HG03457 (cell line): ENCODE data around the gene CACNG1.
A peak's percentile ranks its signal among the peaks of the same experiment; 100 is the strongest.
"Not testable (repeated sequence)": the region's sequence is repeated elsewhere in the genome, so short reads cannot be mapped to it uniquely, and the experiment has no call there.

Experiments
- ATAC-seq: cut with Tn5 transposase; IDR thresholded peaks from one replicate; pipeline ENCODE4 v1.9.1; 2021; ENCODE audit warnings: moderate number of reproducible peaks; ENCODE audit not compliant: unreplicated experiment

Gene CACNG1

DNA sequence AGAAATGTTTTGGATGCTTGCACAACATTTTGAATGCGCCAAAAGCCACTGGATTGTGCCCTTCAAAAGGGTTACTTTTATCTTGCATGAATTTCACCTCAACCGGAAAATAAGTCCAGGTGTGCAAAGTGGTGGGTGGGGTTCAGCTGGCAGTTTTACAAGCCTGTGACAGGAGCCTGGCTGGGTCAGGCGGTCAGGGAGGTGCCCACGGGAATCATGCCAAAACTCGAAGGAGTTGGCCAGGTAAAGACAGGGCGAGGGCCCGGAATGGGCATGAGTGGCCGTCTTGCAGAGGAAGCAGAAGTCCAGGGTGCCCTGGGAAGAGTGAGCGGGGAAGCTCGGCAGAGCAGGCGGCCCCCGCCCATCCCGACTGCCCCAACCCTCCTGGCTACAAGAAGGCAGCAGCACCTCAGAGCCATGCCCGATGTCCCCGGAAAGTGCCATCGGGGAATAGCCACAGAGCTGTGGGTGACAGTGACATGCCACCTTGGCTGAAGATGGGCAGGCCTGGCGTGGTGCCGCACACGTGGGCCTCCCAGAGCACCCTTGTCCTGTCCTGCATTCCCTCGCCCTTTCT, 19.1 kb upstream of the CACNG1 start:
- no peak for ATAC-seq

DNA sequence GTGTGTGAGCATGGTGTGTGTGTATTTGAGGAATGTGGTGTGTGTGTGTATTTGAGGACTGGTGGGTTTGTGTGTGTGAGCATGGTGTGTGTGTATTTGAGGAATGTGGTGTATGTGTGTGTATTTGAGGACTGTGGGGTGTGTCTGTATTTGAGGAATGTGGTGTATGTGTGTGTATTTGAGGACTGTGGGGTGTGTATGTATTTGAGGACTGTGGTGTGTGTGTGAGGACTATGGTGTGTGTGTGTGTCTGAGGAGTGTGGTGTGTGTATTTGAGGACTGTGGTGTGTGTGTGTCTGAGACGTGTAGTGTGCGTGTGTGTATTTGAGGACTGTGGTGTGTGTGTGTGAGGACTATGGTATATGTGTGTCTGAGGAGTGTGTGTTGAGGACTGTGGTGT, 18.0 kb upstream of the CACNG1 start:
- no peak for ATAC-seq

DNA sequence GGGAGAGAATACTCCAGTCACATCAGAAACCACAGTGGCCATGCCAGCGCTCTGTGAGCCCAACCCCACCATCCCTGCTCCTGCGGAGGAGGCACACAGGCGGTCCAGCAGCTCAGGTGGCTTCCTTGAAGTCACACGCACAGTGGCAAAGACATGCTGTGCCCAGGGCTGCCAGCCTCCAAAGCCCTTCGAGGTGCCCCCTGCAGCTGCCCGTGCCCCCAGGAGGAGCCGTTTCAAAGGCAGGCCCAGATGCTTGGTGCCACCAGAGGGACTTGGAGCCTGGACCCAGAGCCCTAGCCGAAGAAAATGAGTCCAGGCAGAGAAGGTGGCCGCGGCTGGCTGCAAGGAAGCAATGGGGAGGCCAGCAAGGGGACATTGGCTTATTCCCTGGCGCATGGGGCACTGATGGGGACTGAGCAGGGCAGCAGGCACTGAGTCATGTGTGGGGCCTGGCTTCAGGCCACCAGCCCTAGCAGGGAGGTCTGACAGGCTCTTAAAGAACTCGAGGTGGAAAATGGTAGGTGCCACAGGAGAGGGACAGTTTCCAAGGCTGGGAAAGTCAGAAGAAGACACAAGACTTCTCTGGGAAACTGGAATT, 17.2 kb upstream of the CACNG1 start:
- no peak for ATAC-seq

DNA sequence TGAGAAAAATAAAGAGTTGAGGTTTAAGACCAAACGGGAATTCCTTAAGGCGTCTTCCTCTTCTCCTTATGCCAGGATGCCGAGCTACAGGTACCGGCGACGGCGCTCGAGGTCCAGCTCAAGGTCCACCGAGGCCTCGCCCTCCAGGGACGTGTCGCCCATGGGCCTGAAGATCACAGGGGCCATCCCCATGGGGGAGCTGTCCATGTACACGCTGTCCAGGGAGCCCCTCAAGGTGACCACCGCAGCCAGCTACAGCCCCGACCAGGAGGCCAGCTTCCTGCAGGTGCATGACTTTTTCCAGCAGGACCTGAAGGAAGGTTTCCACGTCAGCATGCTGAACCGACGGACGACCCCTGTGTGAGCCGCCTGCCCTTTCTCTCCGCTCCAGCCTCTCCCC, 13.7 kb upstream of the CACNG1 start:
- no peak for ATAC-seq

DNA sequence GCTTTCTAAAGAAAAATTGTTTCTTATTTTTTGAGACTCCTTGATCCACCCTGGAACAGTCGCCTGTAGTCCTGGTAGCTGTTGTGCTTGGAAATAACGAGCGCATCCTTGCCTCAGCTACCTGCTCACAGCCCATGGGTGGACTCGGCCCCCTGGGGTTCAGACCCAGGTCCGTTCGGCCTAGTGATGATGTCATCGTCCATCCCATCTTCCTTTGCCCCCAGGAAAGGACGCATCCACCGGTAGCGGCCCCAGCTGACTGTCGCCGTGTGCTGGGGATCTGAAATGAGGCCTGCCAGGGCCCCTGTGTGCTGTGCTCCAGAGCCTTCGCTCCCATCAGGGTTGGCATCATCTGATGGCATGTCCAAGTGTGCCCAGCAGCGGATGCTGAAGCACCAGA, 12.0 kb upstream of the CACNG1 start:
- ATAC-seq: no peak

DNA sequence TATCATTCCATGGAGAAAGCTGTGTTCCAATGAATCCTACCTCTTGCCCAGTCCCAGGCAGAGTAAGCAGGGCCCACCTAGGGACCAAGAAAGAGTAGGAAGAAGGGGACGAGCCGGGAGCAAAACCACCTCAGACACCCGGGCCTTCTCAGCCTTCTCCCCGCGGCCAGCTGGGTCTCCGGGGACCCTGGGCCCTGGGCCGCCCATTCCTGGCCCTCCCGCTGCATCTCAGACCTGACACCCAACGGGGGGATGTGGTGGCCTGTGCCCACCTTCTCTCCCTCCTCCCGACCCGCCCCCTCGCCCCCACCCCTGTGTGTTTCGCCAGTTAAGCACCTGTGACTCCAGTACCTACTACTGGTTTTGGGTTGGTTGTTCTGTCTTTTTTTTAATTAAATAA, 11.4 kb upstream of the CACNG1 start:
- no peak for ATAC-seq

DNA sequence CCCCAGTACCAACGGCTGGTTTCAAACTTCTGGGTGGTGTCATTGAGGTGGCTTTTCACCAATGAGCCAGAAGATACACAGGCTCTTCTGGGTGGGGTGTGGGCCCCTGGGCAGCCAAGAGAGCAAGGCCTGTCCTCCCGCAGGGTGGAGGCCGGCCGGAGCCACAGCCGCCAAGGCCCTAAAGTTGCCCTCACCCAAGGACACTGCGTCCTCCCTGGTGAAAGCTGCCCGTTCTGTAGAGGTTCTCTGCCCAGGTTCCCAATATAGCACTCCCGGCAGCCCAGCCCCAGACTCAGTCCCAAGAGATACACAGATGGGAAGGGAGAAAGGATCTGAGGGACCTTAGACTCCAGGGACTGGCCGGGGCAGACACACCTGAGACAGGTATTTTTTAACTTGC, 10.7 kb upstream of the CACNG1 start:
- ATAC-seq: no peak

DNA sequence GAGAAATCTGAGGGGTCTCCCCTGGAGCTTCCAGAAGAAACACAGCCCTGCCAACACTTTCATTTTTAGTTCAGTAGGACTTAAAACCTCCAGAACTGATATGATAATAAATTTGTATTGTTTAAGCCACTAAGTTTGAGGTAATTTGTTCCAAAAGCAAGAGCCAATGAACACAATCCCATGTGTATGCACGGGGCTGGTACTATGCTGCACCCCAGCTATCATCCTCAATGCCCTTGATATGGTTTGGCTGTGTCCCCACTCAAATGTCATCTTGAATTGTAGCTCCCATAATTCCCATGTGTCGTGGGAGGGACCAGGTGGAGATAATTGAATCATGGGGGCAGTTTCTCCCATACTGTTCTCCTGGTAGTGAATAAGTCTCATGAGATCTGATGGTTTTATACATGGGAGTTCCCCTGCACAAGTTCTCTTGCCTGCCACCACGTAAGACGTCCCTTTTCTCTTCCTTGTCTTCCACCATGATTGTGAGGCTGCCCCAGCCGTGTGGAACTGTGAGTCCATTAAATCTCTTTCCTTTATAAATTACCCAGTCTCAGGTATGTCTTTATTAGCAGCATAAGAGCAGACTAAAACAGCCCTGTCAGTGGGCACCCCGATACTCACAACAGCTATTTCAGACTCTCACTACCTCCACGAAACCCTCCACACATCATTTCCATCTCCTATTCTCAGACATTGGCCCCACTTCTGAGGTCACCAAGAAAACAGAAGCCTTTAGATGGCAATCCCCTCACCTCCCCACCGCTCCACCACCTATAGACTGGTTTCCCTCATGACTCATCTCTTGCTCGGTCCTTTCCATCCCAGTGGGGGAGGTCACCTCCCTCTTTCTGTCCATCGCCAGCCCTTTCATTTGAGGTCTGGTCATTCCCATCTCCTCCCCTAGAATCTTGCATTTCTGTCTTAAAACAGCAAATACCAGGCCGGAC, 8.9 kb upstream of the CACNG1 start:
- peak; percentile 61 for ATAC-seq

DNA sequence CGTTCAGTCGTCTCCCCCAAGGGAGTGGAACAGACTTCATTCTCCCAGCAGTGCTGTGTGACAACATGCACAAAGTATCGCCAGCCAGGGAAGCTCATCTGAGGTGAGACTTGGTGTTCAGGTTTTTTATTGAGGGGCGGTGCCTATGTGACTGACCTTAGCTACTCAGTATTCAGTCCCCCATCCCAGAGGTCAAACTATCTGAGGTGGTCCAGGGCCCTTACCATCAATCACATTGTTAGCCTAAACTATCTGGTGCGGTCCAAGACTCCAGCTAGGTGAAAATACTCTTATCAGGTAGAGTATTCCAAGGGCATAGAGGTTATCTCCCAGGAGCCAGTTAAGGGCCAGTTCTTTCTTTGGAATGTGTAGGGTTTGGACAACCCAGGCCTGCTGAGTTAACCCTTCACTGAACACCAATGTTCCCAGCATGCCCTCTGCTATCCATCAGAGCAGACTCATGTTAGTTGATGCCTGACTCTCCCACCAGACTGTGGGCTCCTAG, 5.4 kb upstream of the CACNG1 start:
- no peak for ATAC-seq

DNA sequence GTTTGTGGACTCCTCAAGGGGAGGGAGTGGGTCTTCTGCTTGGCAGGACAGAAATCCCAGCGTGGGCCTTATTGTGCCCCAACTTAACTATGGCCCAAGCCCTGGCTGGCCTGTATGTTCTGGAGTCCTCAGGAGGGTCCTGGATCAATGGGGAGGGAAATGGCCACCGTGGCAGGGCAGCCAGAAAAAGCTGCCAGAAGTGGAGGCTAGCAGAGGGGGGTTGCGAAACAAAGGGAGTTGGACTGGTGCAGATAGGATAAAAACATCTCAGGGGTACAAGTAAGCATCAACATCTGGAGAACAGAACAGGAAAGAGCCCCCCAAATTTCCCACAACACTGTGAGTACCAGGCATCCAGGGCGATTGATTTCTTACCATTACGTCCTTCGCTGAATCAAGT, 3.7 kb upstream of the CACNG1 start:
- no peak for ATAC-seq

DNA sequence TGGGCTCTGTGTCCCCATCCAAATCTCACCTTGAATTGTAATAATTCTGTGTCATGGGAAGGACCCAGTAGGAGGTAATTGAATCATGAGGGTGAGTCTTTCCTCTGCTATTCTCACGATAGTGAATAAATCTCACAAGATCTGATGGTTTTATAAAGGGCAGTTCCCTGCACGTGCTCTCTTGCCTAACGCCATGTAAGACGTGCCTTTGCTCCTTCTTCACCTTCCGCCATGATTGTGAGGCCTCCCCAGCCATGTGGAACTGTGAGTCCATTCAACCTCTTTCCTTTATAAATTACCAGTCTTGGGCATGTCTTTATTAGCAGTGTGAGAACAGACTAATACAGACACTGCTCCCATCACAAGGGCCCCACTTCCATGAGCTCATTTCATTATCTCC, 3.2 kb upstream of the CACNG1 start:
- ATAC-seq: not testable (repeated sequence)

DNA sequence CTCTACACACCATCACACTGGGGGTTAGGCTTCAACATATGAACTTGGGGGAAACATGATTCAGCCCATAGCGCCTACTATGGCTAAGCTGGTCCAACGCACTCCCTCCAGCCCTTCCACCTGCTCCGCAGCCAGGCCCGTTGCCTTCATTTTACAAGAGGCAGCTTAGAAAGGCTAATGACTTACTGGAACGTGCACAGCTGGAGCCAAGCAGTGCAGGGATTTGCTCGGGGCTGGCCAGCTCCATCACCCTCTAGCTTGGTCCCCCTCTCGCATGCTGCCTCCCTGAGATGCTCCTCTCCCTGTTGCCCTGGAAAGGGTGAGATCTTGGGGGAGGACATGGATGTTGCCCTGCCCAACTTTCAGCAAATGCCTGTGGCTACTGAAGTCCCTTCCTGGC, 2.8 kb upstream of the CACNG1 start:
- ATAC-seq: no peak

DNA sequence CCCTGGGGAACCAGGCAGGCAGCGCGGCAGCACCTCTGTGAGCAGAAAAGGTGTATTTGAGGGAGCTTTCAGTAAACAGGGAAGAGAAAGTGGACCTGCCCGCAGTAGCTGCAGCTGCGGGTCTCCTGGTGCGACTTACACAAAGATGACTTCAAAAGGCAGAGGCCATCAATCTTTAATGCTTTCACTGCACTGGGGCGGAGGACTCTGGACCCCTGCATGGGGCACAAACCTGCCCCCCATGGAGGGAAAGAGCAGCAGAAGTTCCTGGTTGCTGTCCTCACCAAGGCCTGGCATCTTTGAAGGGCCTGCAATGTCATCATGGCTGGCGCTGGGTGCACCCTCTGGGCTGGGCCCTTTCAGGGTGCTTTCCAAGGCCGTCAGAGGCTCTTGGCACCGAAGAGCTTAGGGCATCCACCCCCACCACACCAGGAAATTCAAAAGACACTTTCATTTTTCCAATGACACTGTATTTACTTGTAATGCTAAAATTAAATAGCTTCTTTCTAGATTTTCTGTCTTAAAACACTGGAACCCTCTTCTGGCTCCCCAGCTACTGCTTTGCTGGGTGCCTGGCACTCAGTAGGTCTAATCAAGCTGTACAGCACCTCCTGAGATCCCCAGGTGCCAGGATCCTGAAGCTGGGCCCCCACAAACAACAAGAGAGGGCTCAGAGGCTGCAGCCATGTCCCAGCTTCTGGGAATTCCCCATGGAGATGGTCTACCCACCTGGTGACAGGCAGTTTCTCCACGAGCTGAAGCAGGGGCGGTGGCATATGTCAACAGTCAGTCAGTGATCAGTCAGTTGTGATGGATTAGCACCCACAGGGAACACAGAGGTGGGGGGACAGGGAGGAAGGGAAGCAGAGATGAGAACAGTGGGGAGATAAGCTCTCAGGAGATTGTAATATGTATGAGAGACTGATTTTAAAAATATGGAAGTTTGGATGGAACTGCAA, 2.1 kb upstream of the CACNG1 start:
- no peak for ATAC-seq

DNA sequence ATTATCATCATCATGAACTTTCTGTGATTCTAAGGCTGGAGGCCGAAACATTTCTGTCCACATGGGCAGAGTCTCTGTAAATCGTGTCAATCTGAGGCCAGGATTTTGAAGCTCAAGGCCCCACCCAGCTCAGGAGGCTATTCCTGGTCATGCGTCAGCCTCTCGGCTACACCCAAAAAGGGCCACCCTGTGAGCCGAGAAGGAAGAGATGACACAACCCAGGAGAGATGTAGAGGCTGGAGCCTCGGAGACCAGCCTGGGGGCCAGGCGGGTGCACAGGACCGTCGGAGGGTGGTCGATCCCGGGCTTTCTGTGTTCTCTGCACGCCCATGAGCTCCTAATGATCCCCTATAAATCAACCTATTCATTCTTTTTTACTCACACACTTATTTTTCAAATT, 1.1 kb upstream of the CACNG1 start:
- no peak for ATAC-seq

DNA sequence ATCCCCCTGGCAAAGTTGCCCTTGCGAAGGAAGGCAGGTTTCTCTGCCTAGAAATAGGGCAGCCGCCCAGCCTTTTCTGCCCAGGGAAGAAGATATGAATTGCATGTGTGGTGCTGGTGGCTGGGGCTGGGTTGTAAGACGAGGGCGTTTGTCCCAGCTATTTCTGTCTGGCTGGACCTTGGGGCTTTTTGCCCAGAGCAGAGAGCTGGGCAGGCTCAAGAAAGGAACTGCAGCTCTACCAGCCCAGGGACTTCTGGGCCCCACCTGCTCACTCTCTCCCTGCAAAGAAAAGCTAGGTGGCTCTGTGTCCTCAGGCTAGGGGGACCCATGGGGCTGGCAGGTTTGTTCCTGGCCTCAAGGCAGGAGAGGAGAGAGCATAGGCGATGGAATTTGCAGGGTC, 586 bp downstream of the CACNG1 start:
- no peak for ATAC-seq

DNA sequence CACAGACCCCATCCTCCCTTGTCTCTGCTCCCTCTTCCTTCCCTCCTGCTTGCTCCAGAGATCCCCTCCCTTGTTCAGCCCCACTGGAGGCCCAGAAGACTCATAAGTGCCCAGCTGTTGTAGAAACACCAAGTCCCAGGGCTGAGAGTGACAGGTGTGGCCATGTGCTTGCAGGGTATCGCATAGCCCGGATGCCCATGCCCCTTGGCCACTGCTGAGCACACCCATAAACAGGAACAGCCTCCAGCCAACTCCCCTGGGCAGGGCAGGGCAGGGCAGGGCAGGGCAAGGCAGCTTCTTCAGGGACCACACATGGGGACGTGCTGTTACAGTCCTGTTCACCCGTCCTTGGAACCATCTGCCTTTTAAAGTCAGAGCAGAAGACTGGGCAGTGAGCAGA, 2.0 kb downstream of the CACNG1 start:
- no peak for ATAC-seq

DNA sequence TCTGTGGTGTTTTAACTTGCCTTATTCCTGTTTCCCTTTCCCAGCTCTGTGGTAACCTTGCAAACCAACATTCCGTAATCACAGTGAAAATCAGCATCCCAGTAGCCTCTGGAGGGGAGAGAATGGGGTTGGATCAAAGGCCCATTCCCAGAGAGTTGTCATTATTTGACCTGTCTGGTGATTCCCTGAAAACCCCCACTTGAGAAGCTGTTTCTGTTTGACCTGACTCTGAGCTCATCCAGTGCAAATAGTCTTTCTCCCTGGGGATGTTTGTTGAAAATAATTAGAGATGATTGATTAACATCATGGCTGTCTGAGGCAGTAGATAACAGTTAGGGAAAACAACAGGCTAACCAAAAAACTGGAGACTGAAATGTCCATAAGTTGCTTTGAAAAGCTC, 3.0 kb downstream of the CACNG1 start:
- no peak for ATAC-seq

DNA sequence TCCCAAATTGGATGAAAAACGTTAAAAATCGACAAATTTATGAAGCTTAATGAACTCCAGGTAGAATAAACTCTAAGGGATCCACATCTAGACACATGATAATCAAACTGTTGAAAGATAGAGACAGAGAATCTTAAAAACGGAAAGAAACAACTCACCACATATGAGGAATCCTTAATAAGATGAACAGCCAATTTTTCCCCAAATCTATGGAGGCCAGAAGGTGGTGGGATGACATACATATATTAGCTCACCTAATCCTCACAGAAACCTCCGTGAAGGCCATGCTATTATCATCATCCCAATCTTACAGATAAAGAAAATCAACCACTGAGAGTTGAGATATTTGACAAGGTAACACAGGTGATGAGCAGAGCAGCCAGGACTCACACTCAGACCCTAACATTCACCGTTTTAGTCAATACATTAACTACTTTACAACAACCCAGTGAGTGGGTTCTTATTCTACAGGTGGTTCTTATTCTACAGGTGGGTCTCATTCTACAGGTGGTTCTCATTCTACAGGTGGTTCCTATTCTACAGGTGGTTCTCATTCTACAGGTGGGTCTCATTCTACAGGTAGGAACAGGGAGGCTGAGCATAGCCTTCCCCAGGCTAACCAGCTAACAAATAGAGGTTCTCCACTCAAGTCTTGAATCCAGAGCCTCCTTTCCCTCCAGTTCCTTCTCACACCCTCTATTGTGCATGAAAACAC, 4.8 kb downstream of the CACNG1 start:
- no peak for ATAC-seq

DNA sequence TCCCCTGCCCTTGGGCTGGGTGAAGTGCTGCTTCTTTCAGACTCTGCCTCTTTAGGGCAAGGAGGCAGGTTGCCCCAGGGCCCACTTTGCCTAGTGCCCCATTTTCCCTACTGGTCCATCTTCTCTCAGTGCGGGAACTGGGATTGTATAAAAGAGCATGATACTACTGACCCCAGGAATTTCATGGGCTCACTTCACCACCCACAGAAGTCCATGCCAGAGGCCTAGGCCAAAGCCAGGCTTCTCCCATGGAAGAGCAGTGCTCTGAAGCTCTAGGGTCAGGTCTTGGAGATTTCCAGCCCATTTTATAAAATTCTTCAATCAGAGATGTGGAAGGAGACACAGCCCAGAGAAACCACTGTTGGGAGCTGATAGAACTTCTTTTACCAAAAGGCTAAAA, 5.7 kb downstream of the CACNG1 start:
- ATAC-seq: no peak

DNA sequence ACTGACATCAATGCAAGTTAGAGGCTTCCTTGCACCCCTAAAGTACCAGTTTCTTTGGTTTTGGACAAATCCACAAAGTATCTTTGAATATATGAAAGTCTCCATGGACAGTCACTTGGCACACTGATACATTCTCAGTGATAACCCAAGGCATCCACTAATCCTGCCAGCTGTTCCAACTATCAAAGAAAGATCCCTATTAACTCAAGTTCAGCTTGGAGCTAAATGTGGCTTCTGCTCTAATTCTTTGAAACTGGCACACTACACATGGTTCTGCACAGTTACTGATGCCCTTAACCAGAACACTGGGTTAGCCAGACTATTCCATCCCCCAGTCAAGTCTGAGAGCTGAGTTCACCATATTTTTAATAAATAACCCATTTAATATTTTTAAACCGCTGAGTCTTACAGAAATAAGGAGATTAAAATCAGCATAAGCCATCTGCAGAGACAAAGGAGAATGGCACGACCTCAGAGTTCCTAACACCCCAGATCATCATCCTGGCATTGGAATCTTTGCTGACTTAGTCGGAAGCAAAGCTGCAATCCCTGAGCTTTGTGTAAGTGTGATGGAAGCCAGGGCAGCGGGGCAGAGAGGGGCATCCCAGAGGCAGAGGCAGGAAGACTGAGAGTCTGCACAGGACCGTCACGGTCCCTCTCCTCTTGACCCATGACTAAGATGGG, 6.3 kb downstream of the CACNG1 start:
- no peak for ATAC-seq
